C4-2B (cell line): ENCODE results near the gene PHAX.

ENCODE experiments used
- H3K27ac ChIP-seq: fragments of 450-650 bp; 2 replicates; pipeline ENCODE4 v1.5.1; 2017
- CTCF ChIP-seq: fragments of 450-650 bp; conservative IDR thresholded peaks from 2 replicates; pipeline ENCODE4 v1.5.1; 2017; ENCODE audit warnings: mild to moderate bottlenecking
- ZFX ChIP-seq: fragments of 450-650 bp; IDR thresholded peaks from 2 replicates; pipeline ENCODE4 v1.6.1; 2017

The PHAX gene

GRCh38 chr5:126594748-126595485 lies 5.8 kb upstream of the PHAX start, which contains the start of gene ALDH7A1:
ALDH7A1 (minus strand) TSS chr5:126595219; CDS start chr5:126595198, 21 bp downstream.
- no peak within 1 kb of the TSS for H3K27ac ChIP-seq
- no peak; the same call in 1 of the 2 replicates for TF ChIP-seq CTCF
- TF ChIP-seq ZFX, result no peak

GRCh38 chr5:126595486-126596083 lies 5.2 kb upstream of the PHAX start:
- TF ChIP-seq ZFX (no peak), CTCF (no peak)
- H3K27ac ChIP-seq, result no peak overlapping the region

GRCh38 chr5:126597156-126597555 lies 3.6 kb upstream of the PHAX start:
- H3K27ac ChIP-seq, result no peak overlapping the region

GRCh38 chr5:126599499-126599898 lies 1.2 kb upstream of the PHAX start:
- peak overlapping the region; percentile 91 for H3K27ac ChIP-seq
- TF ChIP-seq ZFX, result no peak
- TF ChIP-seq CTCF, result no peak

More at GRCh38 chr5:126597156-126597555, 3.6 kb upstream of the PHAX start:
- TF ChIP-seq ZFX (no peak), CTCF (no peak)

GRCh38 chr5:126599971-126600630 lies 646 bp upstream of the PHAX start:
- H3K27ac ChIP-seq, result peak overlapping the region; percentile 91

GRCh38 chr5:126603402-126603991 lies 2.8 kb downstream of the PHAX start:
- TF ChIP-seq CTCF, result no peak
- no peak for TF ChIP-seq ZFX
- H3K27ac ChIP-seq, result no peak overlapping the region

- TF ChIP-seq ZFX (no peak), CTCF (no peak)
- H3K27ac ChIP-seq, result no peak overlapping the region
These were observed 4.8 kb downstream of the PHAX start for GRCh38 chr5:126605525-126605924.
